Heart left ventricle (tissue), 16 donors: ENCODE results near the gene ABRAXAS1. TPM values are rescaled to one million over a fixed set of nuclear protein-coding genes. Genes with fewer than 3 reads are reported as not detected.
"Not testable (repeated sequence)": the region's sequence is repeated elsewhere in the genome, so short reads cannot be mapped to it uniquely, and the experiment has no call there.

ENCODE experiments used
- ATAC-seq, 4 donors: fragments of 200-7000 bp; cut with Tn5 transposase; one replicate each; pipeline ENCODE4 v1.9.1; 2020 to 2022; ENCODE audit warnings: moderate library complexity in 4 of 4, mild to moderate bottlenecking in 3 of 4, moderate number of reproducible peaks in 1 of 4
- DNase-seq, 5 donors: peaks; one replicate each; pipeline ENCODE4 v3.0.0-alpha.2; 2020
- H3K27ac ChIP-seq, 12 donors: fragments of 200-600 bp; sonication (generic) in 4 of 12; one replicate each; pipeline versions ENCODE4 v1.5.0 to v1.8.0; 2016 to 2022; ENCODE audit warnings: mild to moderate bottlenecking in 2 of 12
- H3K27me3 ChIP-seq, 9 donors: fragments of 200-600 bp; sonication (generic) in 2 of 9; one replicate each; pipeline versions ENCODE4 v1.5.1 to v1.8.0; 2016 to 2022; ENCODE audit warnings: mild to moderate bottlenecking in 3 of 9
- H3K36me3 ChIP-seq, 9 donors: fragments of 200-600 bp; sonication (generic) in 2 of 9; one replicate each; pipeline versions ENCODE4 v1.5.0 to v1.8.0; 2018 to 2022; ENCODE audit warnings: mild to moderate bottlenecking in 2 of 9
- H3K4me1 ChIP-seq, 12 donors: fragments of 200-600 bp; sonication (generic) in 4 of 12; one replicate each; pipeline versions ENCODE4 v1.5.0 to v1.8.0; 2016 to 2022; ENCODE audit warnings: mild to moderate bottlenecking in 3 of 12
- H3K4me3 ChIP-seq, 12 donors: fragments of 200-600 bp; sonication (generic) in 4 of 12; one replicate each; pipeline versions ENCODE4 v1.5.0 to v1.8.0; 2017 to 2022; ENCODE audit warnings: mild to moderate bottlenecking in 9 of 12, moderate library complexity in 4 of 12
- H3K9me3 ChIP-seq, 12 donors: fragments of 200-600 bp; sonication (generic) in 4 of 12; one replicate each; pipeline versions ENCODE4 v1.5.0 to v1.8.0; 2016 to 2022; ENCODE audit warnings: mild to moderate bottlenecking in 1 of 12
- POLR2A ChIP-seq, 2 donors: fragments of 450-650 bp; IDR thresholded peaks; one replicate each; pipeline ENCODE4 v1.6.1; 2017; ENCODE audit warnings: antibody characterized with exemption in 2 of 2, mild to moderate bottlenecking in 2 of 2, moderate library complexity in 2 of 2
- WGBS, 4 donors: extraction: QIAGEN DNeasy Blood & Tissue Kit in 2 of 4; methylation state at CpG; one replicate each; pipeline versions ENCODE4 v1.1.5 to v1.1.7; 2013 to 2018; 5-methylcytosine and 5-hydroxymethylcytosine counted together
- intact Hi-C, 10 donors: fragments of 100-400 bp; cut with DNase I; formaldehyde crosslinking; loops; one replicate each; pipeline versions ENCODE4 v1.11.1 to v1.14.2; 2022
- polyA plus RNA-seq, 2 donors: library from polyadenylated mRNA; stranded (reverse); fragments of 200-250 nt; gene quantifications; one replicate each; pipeline ENCODE4 v1.2.3, GENCODE V29; 2013
- total RNA-seq, 9 donors: library from RNA; depleted of rRNA in 2 of 9; stranded (reverse); fragments of >200 nt in 2 of 9; fragmentation: NEBNext Ultra II Directional in 3 of 9; extraction: Animal tissue kit (Norgen Biotek cat#: 25700) in 3 of 9; gene quantifications; one replicate each; pipeline versions ENCODE4 v1.1.0 to v1.2.4, GENCODE V29; 2016 to 2023
- TF ChIP-seq, protein P1 (sequence below), 12 donors: fragments of 200-600 bp; sonication (generic) in 4 of 12; IDR thresholded peaks; one replicate each; pipeline versions ENCODE4 v1.5.0 to v1.8.0; 2018 to 2022; ENCODE audit warnings: antibody characterized with exemption in 12 of 12, mild to moderate bottlenecking in 5 of 12
- donor health status: ischemic (EF 13 %, LVEDD 7.1; RV severe dilation, severe dysfunction).
- donor health status: healthy with polysubstance abuse.
- donor health status: DM: no; HTN: yes; CAD: no.
- donor health status: DM: no; HTN: no; CAD: no.
- donor health status: ischemic (EF 25% LVEDD 6.9; RV normal size, moderate dysfunction).
- donor health status: ischemic (EF 25% LVEDD 5.7; RV mildly dilated, moderate dysfunction).
- donor health status: healthy.
- donor health status: DM: yes; HTN: yes; CAD: no.
- donor health status: ischemic (EF 35%, LVEDD 5.7; RV mildly dilated, moderate dysfunction).
- donor health status: nonischemic (EF 11% LVEDD 7.7; RV severe dilation, severe dysfunction).
- donor health status: DM: yes; HTN: yes; CAD: no.
- donor health status: PGD.
- donor health status: ischemic (EF 29% LVEDD 5.4; RV normal size, mild dysfunction).
- donor health status: nonischemic (EF 23%, LVEDD 6.1; RV moderate dilation, normal function).

The ABRAXAS1 gene
- total and polyA plus RNA-seq, 11 donors, result 2.0 to 10.2 (median 7.3) TPM

DNA sequence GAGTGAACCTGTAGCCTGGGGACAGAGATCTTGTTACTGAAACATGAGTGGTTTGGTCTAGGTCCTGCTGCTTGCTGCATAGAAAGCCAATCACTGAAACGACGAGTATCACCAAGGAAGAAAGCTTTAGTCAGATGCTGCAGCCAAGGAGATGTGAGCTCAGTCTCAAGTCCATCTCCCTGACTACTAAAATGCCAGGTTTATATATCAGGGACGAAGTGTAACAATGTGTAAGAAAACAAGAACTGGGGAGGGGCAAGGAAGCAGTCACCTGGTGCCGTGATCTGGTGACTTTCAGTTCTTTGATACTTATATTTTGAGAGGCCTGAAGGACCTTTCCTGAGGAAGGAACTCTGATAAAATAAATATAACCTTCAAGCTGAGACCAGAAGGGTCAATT, 19.6 kb upstream of the ABRAXAS1 start:
- H3K27me3 ChIP-seq, result no peaks in the 10 kb centered on the region
- ATAC-seq, result no peak
- DNase-seq, result no peak
- WGBS, 4 donors, result 61 to 85% (median 64%) methylated on average over 4 of the region's 4 CpGs
- H3K4me3 ChIP-seq, result no peak overlapping the region
- no peaks in the 10 kb centered on the region for H3K9me3 ChIP-seq
- intact Hi-C loops, result loop anchor here in 1 of 10 donors (10.0 kb wide), 1 partner anchor 1000 kb away; no protein-coding TSS in a partner anchor
- no peaks in the 10 kb centered on the region for H3K36me3 ChIP-seq
- no peak for TF ChIP-seq POLR2A (IDR thresholded peaks at IDR 0.05)
- TF ChIP-seq, protein P1, sequence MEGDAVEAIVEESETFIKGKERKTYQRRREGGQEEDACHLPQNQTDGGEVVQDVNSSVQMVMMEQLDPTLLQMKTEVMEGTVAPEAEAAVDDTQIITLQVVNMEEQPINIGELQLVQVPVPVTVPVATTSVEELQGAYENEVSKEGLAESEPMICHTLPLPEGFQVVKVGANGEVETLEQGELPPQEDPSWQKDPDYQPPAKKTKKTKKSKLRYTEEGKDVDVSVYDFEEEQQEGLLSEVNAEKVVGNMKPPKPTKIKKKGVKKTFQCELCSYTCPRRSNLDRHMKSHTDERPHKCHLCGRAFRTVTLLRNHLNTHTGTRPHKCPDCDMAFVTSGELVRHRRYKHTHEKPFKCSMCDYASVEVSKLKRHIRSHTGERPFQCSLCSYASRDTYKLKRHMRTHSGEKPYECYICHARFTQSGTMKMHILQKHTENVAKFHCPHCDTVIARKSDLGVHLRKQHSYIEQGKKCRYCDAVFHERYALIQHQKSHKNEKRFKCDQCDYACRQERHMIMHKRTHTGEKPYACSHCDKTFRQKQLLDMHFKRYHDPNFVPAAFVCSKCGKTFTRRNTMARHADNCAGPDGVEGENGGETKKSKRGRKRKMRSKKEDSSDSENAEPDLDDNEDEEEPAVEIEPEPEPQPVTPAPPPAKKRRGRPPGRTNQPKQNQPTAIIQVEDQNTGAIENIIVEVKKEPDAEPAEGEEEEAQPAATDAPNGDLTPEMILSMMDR (IDR thresholded peaks at IDR 0.05), result no peak
- no peak overlapping the region for H3K27ac ChIP-seq
- H3K4me1 ChIP-seq, result no peaks in the 10 kb centered on the region

DNA sequence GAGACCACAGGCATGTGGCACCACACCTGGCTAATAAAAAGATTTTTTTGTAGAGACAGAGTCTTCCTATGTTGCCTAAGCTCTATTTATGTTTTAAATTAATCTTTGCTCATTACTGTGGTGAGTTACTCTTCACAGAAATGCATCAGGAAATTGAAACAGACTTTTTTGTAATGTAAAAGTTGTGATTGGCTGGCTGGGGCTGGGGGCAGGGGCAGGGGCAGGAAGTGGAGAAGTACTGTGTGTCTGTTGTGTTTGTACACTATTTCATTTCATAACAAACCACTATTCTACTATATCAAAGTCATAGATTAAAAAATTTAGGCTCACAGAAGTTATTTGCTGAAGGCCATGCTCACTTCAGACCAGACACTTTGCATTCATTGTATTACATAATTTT, 19.1 kb upstream of the ABRAXAS1 start:
- no peak for DNase-seq
- TF ChIP-seq POLR2A (IDR thresholded peaks at IDR 0.05), result no peak
- TF ChIP-seq, protein P1 (IDR thresholded peaks at IDR 0.05), result no peak
- ATAC-seq, result no peak
- Histone ChIP-seq H3K4me3 (no peak overlapping the region), H3K36me3 (no peaks in the 10 kb centered on the region), H3K27ac (no peak overlapping the region), H3K4me1 (no peaks in the 10 kb centered on the region), H3K9me3 (no peaks in the 10 kb centered on the region), H3K27me3 (no peaks in the 10 kb centered on the region)
- intact Hi-C loops, result loop anchor here in 1 of 10 donors (10.0 kb wide), 1 partner anchor 1001 kb away; no protein-coding TSS in a partner anchor

DNA sequence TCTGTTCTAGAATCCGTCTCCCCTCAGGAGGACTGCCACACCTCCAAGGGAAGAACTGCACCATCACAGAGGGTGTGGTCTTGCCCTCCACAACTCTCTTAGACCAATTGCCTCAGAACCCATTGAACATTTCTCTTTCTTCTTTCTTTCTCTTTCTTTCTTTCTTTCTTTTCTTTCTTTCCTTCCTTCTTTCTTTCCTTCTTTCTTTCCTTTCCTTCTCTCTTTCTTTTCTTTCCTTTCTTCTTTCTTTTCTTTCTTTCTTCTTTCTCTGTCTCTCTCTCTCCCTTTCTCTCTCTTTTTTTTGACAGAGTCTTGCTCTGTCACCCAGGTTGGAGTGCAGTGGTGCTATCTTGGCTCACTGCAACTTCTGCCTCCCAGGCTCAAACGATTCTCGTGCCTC, 16.8 kb upstream of the ABRAXAS1 start:
- 87 to 93% (median 89%) methylated on average over 3 of the region's 3 CpGs for WGBS, 4 donors
- DNase-seq, H3K9me3 ChIP-seq, H3K27me3 ChIP-seq, H3K4me1 ChIP-seq, ATAC-seq, H3K36me3 ChIP-seq, H3K4me3 ChIP-seq, H3K27ac ChIP-seq: not testable (repeated sequence)
- intact Hi-C loops, result loop anchor here in 1 of 10 donors (10.0 kb wide), 1 partner anchor 1003 kb away; no protein-coding TSS in a partner anchor

DNA sequence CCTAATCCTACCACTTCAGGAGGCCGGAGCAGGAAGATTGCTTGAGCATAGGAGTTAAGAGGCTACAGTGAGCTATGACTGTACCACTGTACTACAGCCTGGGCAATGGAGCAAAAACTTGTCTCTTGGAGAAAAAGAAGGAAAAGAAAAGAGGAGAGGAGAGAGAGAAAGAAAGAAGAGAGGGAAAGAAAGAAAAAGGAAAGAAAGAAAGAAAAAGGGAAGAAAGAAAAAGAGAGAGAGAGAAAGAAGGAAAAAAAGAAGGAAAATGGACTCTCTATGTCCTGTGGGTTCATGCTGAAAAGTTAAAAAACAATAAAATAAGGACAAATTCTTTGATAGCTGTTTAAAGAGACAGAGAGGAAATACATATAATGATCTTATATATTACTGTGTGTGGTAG, 13.3 kb upstream of the ABRAXAS1 start:
- Histone ChIP-seq H3K27me3 (no peaks in the 10 kb centered on the region), H3K36me3 (no peaks in the 10 kb centered on the region), H3K9me3 (no peaks in the 10 kb centered on the region), H3K4me1 (no peaks in the 10 kb centered on the region), H3K27ac (no peak overlapping the region), H3K4me3 (no peak overlapping the region)
- WGBS, 4 donors, result 83 to 100% (median 89%) methylated on average over 1 of the region's 1 CpG
- intact Hi-C loops, result no loop called here
- no peak for DNase-seq
- ATAC-seq, result no peak
- no peak for TF ChIP-seq POLR2A (IDR thresholded peaks at IDR 0.05)
- TF ChIP-seq, protein P1 (IDR thresholded peaks at IDR 0.05), result no peak

DNA sequence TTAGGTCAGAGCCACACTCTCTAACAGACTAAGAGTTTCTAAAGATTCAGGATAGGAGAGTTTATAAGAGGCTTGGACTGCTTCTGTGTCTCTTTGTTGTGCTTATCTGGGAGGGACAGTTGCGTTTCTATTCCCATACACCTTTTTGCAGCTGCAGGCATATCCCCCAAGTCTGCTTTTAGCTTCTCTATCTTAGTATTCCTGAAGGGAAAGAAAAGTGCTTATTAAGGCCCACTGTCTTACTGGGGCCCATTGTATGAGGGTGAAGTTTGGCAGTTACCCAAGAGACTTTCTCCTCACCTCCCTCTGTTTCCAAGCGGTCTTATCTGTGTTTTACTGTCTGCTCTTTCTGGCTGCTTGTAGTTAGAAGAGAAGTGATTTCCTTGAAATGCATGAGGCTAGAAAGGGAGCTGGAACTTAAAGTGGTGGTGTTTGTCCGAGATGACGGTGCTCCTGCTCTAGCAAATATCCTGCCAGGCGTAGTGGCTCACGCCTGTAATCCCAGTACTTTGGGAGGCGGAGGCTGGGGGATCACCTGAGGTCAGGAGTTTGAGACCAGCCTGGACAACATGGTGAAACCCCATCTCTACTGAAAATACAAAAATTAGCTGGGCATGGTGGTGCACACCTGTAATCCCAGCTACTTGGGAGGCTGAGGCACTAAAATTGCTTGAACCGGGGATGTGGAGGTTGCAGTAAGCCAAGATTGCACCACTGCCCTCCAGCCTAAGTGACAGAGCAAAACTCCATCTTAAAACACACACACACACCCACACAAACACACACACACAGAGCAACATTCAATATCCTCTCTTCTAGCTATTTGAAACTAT, 11.4 kb upstream of the ABRAXAS1 start:
- H3K4me3 ChIP-seq, H3K9me3 ChIP-seq, H3K36me3 ChIP-seq, intact Hi-C loops, DNase-seq, H3K27me3 ChIP-seq, H3K27ac ChIP-seq, ATAC-seq, H3K4me1 ChIP-seq: not testable (repeated sequence)
- WGBS, 4 donors, result 53 to 60% (median 56%) methylated on average over 8 of the region's 8 CpGs
